ENCODE data around the gene MZT1.
A peak's percentile ranks its signal among the peaks of the same experiment; 100 is the strongest.

MZT1 gene

DNA sequence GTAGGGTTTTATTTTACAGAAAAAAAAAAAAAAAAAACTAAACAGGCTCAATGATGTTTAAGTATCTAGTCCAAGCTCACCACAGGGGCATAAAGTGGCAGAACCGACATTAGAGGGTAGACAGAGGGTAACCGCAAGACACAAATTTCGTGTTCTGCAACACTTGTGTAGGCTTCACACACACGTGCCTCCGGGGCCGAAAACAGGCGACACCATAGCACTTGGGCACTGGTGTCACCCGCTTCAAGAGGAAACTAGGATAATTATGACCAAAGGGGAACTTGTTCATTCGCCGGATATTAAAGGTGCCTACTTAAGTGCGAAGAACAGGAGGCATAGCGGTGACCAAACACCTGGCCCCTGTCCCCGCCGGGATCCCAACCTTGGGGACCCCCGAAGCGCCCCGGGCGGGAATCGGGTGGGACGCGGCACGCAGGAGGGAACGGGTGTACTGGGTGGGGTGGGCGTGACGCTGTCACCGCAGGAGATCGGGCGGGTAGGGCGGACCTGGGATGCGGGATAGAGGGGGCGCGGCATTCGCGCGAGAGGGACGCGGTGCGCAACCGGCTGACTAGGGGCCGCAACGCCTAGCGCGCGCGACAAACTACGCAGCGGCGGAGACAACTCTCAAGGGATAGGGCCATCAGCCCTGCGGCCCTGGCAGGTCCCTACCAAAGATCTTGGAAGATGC is 558 bp downstream of the MZT1 start:
- ChIA-PET POLR2A (no interaction called here), CTCF (interaction anchor here (0.6 to 0.7 kb wide), 3 partner anchors 31 to 188 kb away, joined by 3 read pairs; no protein-coding TSS in a partner anchor)
- H3K36me3 ChIP-seq (ENCODE audit: control insufficient read depth in 2 of 2, insufficient read depth in 1 of 2, low read length in 2 of 2) = peaks cover 0 to 57% of the 10 kb centered on the region in 2 experiments; a peak in 1 of 3 replicates
- no peaks in the 10 kb centered on the region for H3K9me3 ChIP-seq (ENCODE audit: control insufficient read depth, insufficient read depth, low read depth, low read length)
- no peaks in the 10 kb centered on the region for H3K4me1 ChIP-seq (ENCODE audit: control insufficient read depth, insufficient read depth, low read length)
- H3K27ac ChIP-seq (ENCODE audit: extremely low read depth, low read depth, low read length) = peak overlapping the region; percentile 70
- H3K4me3 ChIP-seq (ENCODE audit: low read depth, low read length) = peak overlapping the region; percentile 85
- no peak for TF ChIP-seq ZBTB21 (tag by site-specific recombination; IDR thresholded peaks at IDR 0.05)
- TF ChIP-seq KLF9 (tag by site-specific recombination; IDR thresholded peaks at IDR 0.05; ENCODE audit: low read depth) = peak; percentile 96
- TF ChIP-seq, protein P1, sequence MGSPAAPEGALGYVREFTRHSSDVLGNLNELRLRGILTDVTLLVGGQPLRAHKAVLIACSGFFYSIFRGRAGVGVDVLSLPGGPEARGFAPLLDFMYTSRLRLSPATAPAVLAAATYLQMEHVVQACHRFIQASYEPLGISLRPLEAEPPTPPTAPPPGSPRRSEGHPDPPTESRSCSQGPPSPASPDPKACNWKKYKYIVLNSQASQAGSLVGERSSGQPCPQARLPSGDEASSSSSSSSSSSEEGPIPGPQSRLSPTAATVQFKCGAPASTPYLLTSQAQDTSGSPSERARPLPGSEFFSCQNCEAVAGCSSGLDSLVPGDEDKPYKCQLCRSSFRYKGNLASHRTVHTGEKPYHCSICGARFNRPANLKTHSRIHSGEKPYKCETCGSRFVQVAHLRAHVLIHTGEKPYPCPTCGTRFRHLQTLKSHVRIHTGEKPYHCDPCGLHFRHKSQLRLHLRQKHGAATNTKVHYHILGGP (tag by site-specific recombination; IDR thresholded peaks at IDR 0.05) = no peak
- no peak; the same call in 1 of the 2 replicates for TF ChIP-seq ZBTB8A (tag by site-specific recombination; IDR thresholded peaks at IDR 0.05)
- no peak for TF ChIP-seq ZNF624 (tag by site-specific recombination; IDR thresholded peaks at IDR 0.05)
- peak; percentile 22; the same call in 1 of the 2 replicates for TF ChIP-seq WT1 (tag by site-specific recombination; IDR thresholded peaks at IDR 0.05)
- no peak for TF ChIP-seq ZNF133 (tag by site-specific recombination; IDR thresholded peaks at IDR 0.05)
- TF ChIP-seq, protein P2, sequence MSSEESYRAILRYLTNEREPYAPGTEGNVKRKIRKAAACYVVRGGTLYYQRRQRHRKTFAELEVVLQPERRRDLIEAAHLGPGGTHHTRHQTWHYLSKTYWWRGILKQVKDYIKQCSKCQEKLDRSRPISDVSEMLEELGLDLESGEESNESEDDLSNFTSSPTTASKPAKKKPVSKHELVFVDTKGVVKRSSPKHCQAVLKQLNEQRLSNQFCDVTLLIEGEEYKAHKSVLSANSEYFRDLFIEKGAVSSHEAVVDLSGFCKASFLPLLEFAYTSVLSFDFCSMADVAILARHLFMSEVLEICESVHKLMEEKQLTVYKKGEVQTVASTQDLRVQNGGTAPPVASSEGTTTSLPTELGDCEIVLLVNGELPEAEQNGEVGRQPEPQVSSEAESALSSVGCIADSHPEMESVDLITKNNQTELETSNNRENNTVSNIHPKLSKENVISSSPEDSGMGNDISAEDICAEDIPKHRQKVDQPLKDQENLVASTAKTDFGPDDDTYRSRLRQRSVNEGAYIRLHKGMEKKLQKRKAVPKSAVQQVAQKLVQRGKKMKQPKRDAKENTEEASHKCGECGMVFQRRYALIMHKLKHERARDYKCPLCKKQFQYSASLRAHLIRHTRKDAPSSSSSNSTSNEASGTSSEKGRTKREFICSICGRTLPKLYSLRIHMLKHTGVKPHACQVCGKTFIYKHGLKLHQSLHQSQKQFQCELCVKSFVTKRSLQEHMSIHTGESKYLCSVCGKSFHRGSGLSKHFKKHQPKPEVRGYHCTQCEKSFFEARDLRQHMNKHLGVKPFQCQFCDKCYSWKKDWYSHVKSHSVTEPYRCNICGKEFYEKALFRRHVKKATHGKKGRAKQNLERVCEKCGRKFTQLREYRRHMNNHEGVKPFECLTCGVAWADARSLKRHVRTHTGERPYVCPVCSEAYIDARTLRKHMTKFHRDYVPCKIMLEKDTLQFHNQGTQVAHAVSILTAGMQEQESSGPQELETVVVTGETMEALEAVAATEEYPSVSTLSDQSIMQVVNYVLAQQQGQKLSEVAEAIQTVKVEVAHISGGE (tag by site-specific recombination; conservative IDR thresholded peaks at IDR 0.05; ENCODE audit: low read depth) = 0 out of 2 replicates have a peak, but pooled peaks have one; percentile 25
- TF ChIP-seq ZNF423 (tag by site-specific recombination; IDR thresholded peaks at IDR 0.05) = peak; percentile 83
- no peak for TF ChIP-seq RBAK (tag by site-specific recombination; IDR thresholded peaks at IDR 0.05)
- TF ChIP-seq ZBTB48 (tag by site-specific recombination; IDR thresholded peaks at IDR 0.05) = peak; percentile 70; the same call in 1 of the 2 replicates
- TF ChIP-seq, protein P3, sequence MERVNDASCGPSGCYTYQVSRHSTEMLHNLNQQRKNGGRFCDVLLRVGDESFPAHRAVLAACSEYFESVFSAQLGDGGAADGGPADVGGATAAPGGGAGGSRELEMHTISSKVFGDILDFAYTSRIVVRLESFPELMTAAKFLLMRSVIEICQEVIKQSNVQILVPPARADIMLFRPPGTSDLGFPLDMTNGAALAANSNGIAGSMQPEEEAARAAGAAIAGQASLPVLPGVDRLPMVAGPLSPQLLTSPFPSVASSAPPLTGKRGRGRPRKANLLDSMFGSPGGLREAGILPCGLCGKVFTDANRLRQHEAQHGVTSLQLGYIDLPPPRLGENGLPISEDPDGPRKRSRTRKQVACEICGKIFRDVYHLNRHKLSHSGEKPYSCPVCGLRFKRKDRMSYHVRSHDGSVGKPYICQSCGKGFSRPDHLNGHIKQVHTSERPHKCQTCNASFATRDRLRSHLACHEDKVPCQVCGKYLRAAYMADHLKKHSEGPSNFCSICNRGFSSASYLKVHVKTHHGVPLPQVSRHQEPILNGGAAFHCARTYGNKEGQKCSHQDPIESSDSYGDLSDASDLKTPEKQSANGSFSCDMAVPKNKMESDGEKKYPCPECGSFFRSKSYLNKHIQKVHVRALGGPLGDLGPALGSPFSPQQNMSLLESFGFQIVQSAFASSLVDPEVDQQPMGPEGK (tag by site-specific recombination; IDR thresholded peaks at IDR 0.05) = 0 out of 2 replicates have a peak, but pooled peaks have one; percentile 38
- TF ChIP-seq GLIS1 (tag by site-specific recombination; IDR thresholded peaks at IDR 0.05) = peak; percentile 32; the same call in 1 of the 2 replicates
- peak; percentile 84 for TF ChIP-seq KLF7 (tag by site-specific recombination; IDR thresholded peaks at IDR 0.05; ENCODE audit: borderline replicate concordance)
- TF ChIP-seq ZNF585B (tag by site-specific recombination; IDR thresholded peaks at IDR 0.05) = 0 out of 2 replicates have a peak, but pooled peaks have one; percentile 15
- TF ChIP-seq, protein P4, sequence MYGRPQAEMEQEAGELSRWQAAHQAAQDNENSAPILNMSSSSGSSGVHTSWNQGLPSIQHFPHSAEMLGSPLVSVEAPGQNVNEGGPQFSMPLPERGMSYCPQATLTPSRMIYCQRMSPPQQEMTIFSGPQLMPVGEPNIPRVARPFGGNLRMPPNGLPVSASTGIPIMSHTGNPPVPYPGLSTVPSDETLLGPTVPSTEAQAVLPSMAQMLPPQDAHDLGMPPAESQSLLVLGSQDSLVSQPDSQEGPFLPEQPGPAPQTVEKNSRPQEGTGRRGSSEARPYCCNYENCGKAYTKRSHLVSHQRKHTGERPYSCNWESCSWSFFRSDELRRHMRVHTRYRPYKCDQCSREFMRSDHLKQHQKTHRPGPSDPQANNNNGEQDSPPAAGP (tag by site-specific recombination; IDR thresholded peaks at IDR 0.05) = peak; percentile 25; the same call in 1 of the 2 replicates
- peak; percentile 33 for TF ChIP-seq ZBTB20 (tag by site-specific recombination; IDR thresholded peaks at IDR 0.05)
- TF ChIP-seq GLIS2 (tag by site-specific recombination; IDR thresholded peaks at IDR 0.05) = peak; percentile 76
- TF ChIP-seq, protein P5, sequence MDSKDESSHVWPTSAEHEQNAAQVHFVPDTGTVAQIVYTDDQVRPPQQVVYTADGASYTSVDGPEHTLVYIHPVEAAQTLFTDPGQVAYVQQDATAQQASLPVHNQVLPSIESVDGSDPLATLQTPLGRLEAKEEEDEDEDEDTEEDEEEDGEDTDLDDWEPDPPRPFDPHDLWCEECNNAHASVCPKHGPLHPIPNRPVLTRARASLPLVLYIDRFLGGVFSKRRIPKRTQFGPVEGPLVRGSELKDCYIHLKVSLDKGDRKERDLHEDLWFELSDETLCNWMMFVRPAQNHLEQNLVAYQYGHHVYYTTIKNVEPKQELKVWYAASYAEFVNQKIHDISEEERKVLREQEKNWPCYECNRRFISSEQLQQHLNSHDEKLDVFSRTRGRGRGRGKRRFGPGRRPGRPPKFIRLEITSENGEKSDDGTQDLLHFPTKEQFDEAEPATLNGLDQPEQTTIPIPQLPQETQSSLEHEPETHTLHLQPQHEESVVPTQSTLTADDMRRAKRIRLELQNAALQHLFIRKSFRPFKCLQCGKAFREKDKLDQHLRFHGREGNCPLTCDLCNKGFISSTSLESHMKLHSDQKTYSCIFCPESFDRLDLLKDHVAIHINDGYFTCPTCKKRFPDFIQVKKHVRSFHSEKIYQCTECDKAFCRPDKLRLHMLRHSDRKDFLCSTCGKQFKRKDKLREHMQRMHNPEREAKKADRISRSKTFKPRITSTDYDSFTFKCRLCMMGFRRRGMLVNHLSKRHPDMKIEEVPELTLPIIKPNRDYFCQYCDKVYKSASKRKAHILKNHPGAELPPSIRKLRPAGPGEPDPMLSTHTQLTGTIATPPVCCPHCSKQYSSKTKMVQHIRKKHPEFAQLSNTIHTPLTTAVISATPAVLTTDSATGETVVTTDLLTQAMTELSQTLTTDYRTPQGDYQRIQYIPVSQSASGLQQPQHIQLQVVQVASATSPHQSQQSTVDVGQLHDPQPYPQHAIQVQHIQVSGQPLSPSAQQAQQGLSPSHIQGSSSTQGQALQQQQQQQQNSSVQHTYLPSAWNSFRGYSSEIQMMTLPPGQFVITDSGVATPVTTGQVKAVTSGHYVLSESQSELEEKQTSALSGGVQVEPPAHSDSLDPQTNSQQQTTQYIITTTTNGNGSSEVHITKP (tag by site-specific recombination; IDR thresholded peaks at IDR 0.05) = peak; percentile 47; the same call in 1 of the 2 replicates
- 0 out of 2 replicates have a peak, but pooled peaks have one; percentile 21 for TF ChIP-seq IKZF3 (tag by site-specific recombination; IDR thresholded peaks at IDR 0.05)
- TF ChIP-seq KLF8 (tag by site-specific recombination; IDR thresholded peaks at IDR 0.05) = peak; percentile 77; the same call in 1 of the 2 replicates
